Caco-2 (cell line): ENCODE measurements around the gene ACSS2. TPM values are rescaled to one million over a fixed set of nuclear protein-coding genes. Genes with fewer than 3 reads are reported as not detected.

Source experiments
- BruUV-seq: library from RNA; stranded (reverse); fragments of 400-500 nt; replicated peaks from 2 replicates; lab custom pipeline; 2021; lab: Mats Ljungman, UMichigan
- CTCF ChIA-PET: fragments of 300-600 bp; sonication (Branson Sonifier 250); formaldehyde crosslinking; loops from one replicate; lab custom pipeline; 2022; ENCODE audit warnings: antibody characterized with exemption; lab: Charles Lee
- POLR2A ChIA-PET: fragments of 300-600 bp; sonication (Branson Sonifier 250); formaldehyde crosslinking; loops from one replicate; lab custom pipeline; 2022; ENCODE audit warnings: antibody characterized with exemption; lab: Charles Lee
- DNase-seq, 2 experiments: peaks; one replicate each; pipeline versions ENCODE4 v3.0.0 to v3.0.0-alpha.2; 2020 to 2022
- H3K27me3 ChIP-seq: replicated peaks from 2 replicates; pipeline ENCODE4 v1.6.0; 2011; ENCODE audit warnings: low read length; ENCODE audit not compliant: control insufficient read depth, insufficient read depth
- H3K36me3 ChIP-seq: 2 replicates; pipeline ENCODE4 v1.5.1; 2011; ENCODE audit warnings: low read length; ENCODE audit not compliant: control insufficient read depth, insufficient read depth
- H3K4me1 ChIP-seq: fragments of 250-450 bp; sonication (Bioruptor Pico); 2 replicates; pipeline ENCODE4 v1.5.1; 2020; ENCODE audit warnings: mild to moderate bottlenecking
- H3K4me3 ChIP-seq: 2 replicates; pipeline ENCODE4 v1.5.1; 2011; ENCODE audit warnings: low read depth, mild to moderate bottlenecking, control low read depth, low read length
- H3K9me3 ChIP-seq: fragments of 250-450 bp; sonication (Bioruptor Pico); 2 replicates; pipeline ENCODE4 v1.5.1; 2020; ENCODE audit warnings: mild to moderate bottlenecking, moderate library complexity
- H3K27ac Mint-ChIP-seq: one replicate; pipeline ENCODE4 v1.8.0; 2022; ENCODE audit warnings: mixed read lengths; ENCODE audit not compliant: unreplicated experiment
- H3K27me3 Mint-ChIP-seq: one replicate; pipeline ENCODE4 v1.8.0; 2022; ENCODE audit warnings: mixed read lengths; ENCODE audit not compliant: insufficient read depth, unreplicated experiment
- H3K36me3 Mint-ChIP-seq: one replicate; pipeline ENCODE4 v1.8.0; 2022; ENCODE audit warnings: mild to moderate bottlenecking, mixed read lengths; ENCODE audit not compliant: insufficient read depth, unreplicated experiment
- H3K4me1 Mint-ChIP-seq: one replicate; pipeline ENCODE4 v1.8.0; 2022; ENCODE audit warnings: low read depth, mixed read lengths; ENCODE audit not compliant: unreplicated experiment
- H3K4me3 Mint-ChIP-seq: one replicate; pipeline ENCODE4 v1.8.0; 2022; ENCODE audit warnings: mild to moderate bottlenecking, moderate library complexity, mixed read lengths; ENCODE audit not compliant: unreplicated experiment
- H3K9me3 Mint-ChIP-seq: one replicate; pipeline ENCODE4 v1.8.0; 2022; ENCODE audit warnings: mixed read lengths; ENCODE audit not compliant: unreplicated experiment
- CTCF ChIP-seq, 2 experiments: fragments of 200-600 bp in 1 of 2; IDR thresholded peaks; 1 replicate in 1 of 2; 2 replicates in 1 of 2; pipeline versions ENCODE4 v1.5.1 to v1.8.0; 2011 to 2022; ENCODE audit warnings: antibody characterized with exemption in 1 of 2, control low read depth in 1 of 2, inconsistent platforms in 1 of 2, low read depth in 1 of 2, low read length in 1 of 2, mild to moderate bottlenecking in 1 of 2, moderate library complexity in 1 of 2; ENCODE audit not compliant: insufficient read depth in 1 of 2, severe bottlenecking in 1 of 2, unreplicated experiment in 1 of 2
- intact Hi-C: fragments of 100-400 bp; cut with micrococcal nuclease; formaldehyde crosslinking; loops from one replicate; pipeline ENCODE4 v1.10.0; 2022; ENCODE audit not compliant: unreplicated experiment
- total RNA-seq: library from RNA; stranded (reverse); gene quantifications from 2 replicates; pipeline ENCODE4 v1.2.3, GENCODE V29; 2022

ACSS2 gene
- total RNA-seq, 1 experiment from 2014 or later, result 76.0 TPM

- Mint-ChIP-seq H3K36me3 (peaks cover 54% of the 10 kb centered on the region), H3K4me3 (no peak overlapping the region), H3K27ac (no peak overlapping the region), H3K4me1 (no peaks in the 10 kb centered on the region), H3K9me3 (no peaks in the 10 kb centered on the region), H3K27me3 (no peaks in the 10 kb centered on the region)
- no peak for DNase-seq
- ChIA-PET CTCF (no interaction called here), POLR2A (no interaction called here)
- no TSS peak for BruUV-seq
- H3K4me3 ChIP-seq, result no peak overlapping the region
- H3K27me3 ChIP-seq, result no peaks in the 10 kb centered on the region
- intact Hi-C loops, result no loop called here
- H3K9me3 ChIP-seq, result no peaks in the 10 kb centered on the region
- TF ChIP-seq CTCF (IDR thresholded peaks at IDR 0.05; ENCODE audit: insufficient read depth in 1 of 2, low read depth in 1 of 2, low read length in 1 of 2, severe bottlenecking in 1 of 2, unreplicated experiment in 1 of 2), result no peak
- peaks cover 17% of the 10 kb centered on the region for H3K36me3 ChIP-seq
- no peaks in the 10 kb centered on the region for H3K4me1 ChIP-seq
Observed at GRCh38 chr20:34942301-34942700, 65.9 kb downstream of the ACSS2 start.

- H3K4me3 Mint-ChIP-seq, result no peak overlapping the region
- H3K36me3 Mint-ChIP-seq, result peaks cover 43% of the 10 kb centered on the region
- H3K4me1 ChIP-seq, result no peaks in the 10 kb centered on the region
- no peaks in the 10 kb centered on the region for H3K27me3 ChIP-seq
- intact Hi-C loops, result no loop called here
- DNase-seq, result no peak
- no peaks in the 10 kb centered on the region for H3K4me1 Mint-ChIP-seq
- no peak overlapping the region for H3K4me3 ChIP-seq
- no peak overlapping the region for H3K27ac Mint-ChIP-seq
- H3K9me3 ChIP-seq, result no peaks in the 10 kb centered on the region
- no peak for TF ChIP-seq CTCF (IDR thresholded peaks at IDR 0.05; ENCODE audit: insufficient read depth in 1 of 2, low read depth in 1 of 2, low read length in 1 of 2, severe bottlenecking in 1 of 2, unreplicated experiment in 1 of 2)
- H3K9me3 Mint-ChIP-seq, result no peaks in the 10 kb centered on the region
- ChIA-PET POLR2A (no interaction called here), CTCF (interaction anchor here (1.1 to 1.3 kb wide), 2 partner anchors 68 to 70 kb away, joined by 3 to 5 read pairs; no protein-coding TSS in a partner anchor)
- no TSS peak for BruUV-seq
- no peaks in the 10 kb centered on the region for H3K27me3 Mint-ChIP-seq
- peaks cover 16% of the 10 kb centered on the region for H3K36me3 ChIP-seq
Observed at GRCh38 chr20:34943808-34944567, 67.6 kb downstream of the ACSS2 start.

- intact Hi-C loops, result no loop called here
- CTCF ChIA-PET, result interaction anchor here (1.0 kb wide), 1 partner anchor 69 kb away, joined by 3 read pairs; the partner anchor contains the start of gene ACSS2
- peaks cover 12% of the 10 kb centered on the region for H3K36me3 ChIP-seq
Observed at GRCh38 chr20:34945315-34946077, 69.1 kb downstream of the ACSS2 start.

More at GRCh38 chr20:34945315-34946077, 69.1 kb downstream of the ACSS2 start:
- Histone ChIP-seq H3K4me1 (no peaks in the 10 kb centered on the region), H3K9me3 (no peaks in the 10 kb centered on the region), H3K27me3 (no peaks in the 10 kb centered on the region), H3K4me3 (no peak overlapping the region)
- no peak for DNase-seq
- POLR2A ChIA-PET, result no interaction called here
- BruUV-seq, result no TSS peak
- Mint-ChIP-seq H3K36me3 (peaks cover 43% of the 10 kb centered on the region), H3K27me3 (no peaks in the 10 kb centered on the region), H3K9me3 (no peaks in the 10 kb centered on the region), H3K4me1 (no peaks in the 10 kb centered on the region), H3K27ac (no peak overlapping the region), H3K4me3 (no peak overlapping the region)
- TF ChIP-seq CTCF (IDR thresholded peaks at IDR 0.05; ENCODE audit: insufficient read depth in 1 of 2, low read depth in 1 of 2, low read length in 1 of 2, severe bottlenecking in 1 of 2, unreplicated experiment in 1 of 2), result no peak
